ENCODE results near the gene CCDC68.
"Not testable (repeated sequence)": the region's sequence is repeated elsewhere in the genome, so short reads cannot be mapped to it uniquely, and the experiment has no call there.

Gene CCDC68, protein sequence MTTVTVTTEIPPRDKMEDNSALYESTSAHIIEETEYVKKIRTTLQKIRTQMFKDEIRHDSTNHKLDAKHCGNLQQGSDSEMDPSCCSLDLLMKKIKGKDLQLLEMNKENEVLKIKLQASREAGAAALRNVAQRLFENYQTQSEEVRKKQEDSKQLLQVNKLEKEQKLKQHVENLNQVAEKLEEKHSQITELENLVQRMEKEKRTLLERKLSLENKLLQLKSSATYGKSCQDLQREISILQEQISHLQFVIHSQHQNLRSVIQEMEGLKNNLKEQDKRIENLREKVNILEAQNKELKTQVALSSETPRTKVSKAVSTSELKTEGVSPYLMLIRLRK

DNA sequence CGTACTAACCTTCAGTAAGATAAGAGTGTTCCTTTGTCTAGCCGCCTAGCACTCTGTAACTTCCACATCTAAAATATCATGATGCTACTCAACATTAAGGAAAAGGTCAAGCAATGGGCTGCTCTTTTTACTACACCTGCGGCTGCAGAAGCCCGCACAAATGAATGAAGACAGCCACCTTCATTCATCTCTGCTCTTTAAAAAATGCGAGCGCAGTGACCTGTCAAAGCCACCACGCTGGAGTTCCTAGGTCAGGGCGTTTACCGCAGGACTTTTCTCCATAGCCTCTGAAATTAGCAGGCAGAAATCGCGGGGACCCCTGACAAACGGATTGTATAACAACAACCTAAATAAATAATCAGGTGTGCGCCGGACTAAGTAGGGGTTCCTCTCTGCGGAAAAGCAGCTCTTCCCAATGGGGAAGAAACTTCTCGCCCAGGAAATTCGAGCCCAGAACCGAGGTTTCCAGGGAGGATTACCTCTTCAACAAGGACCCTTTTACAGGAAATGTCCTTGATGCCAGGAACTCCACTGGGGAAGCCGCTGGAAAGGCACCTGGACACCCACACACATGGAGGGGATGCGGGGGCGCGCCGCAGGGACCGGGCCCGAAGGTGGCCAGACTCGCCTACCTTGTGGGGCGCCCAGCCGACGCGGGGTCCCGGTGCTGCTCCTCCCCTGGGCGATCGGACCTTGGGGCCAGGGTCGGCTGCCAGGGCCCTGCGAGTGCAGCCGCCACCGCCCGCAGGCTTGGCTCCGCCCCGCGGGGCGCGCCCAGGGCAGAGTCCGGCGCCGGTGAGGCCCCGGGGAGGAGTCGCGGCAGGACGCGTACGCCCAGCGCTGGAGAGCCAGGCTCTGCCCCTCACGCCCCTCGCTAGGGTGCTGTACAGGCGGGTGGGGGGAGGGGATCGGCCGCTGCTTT, at the start of gene CCDC68:
Gene CCDC68, minus strand, starts transcription at position 758 of the 922 bp plus-strand sequence. CDS start 16,670 bp downstream, outside the sequence.
- DNase-seq (ENCODE audit: low read depth), result no peak

DNA sequence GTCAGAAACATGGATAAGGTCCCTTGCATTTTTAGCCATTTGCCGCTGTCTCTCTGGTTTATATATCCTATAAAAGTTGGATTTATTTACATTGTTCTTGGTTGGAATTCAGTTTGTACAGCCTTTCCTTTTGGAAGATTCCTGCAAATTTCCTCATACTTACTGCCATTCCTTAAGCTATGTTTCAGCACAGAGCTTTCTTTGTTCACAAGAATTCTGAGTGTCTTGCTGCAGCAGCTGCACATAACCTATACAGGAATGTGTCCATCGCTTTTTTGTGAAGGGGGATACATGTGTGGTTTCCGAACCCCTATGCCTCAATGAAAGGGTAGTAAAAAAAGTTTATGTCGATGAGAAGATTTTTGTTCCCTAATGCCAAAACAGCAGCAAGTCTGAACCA, 48.3 kb upstream of the CCDC68 start:
- DNase-seq (ENCODE audit: low read depth), result no peak

DNA sequence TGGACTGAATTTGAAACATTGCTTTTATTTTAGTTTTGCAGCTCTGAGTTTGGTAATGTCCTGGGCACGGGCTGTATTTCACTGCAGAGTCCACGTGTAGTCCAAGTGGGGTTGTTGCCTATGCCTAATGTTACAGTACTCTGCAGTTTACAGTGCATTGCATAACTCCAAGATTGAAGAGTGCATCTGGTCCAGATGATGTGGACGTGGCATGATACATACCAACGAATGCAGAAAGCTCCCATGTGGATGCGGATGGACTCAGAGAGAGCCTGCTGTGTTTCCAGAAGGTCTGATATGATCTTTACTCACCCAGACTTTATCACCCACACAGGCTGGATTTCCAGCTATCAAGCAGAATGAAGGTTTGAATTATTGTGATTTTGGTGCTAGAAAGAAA, 44.4 kb upstream of the CCDC68 start:
- no peak for DNase-seq (ENCODE audit: low read depth)

DNA sequence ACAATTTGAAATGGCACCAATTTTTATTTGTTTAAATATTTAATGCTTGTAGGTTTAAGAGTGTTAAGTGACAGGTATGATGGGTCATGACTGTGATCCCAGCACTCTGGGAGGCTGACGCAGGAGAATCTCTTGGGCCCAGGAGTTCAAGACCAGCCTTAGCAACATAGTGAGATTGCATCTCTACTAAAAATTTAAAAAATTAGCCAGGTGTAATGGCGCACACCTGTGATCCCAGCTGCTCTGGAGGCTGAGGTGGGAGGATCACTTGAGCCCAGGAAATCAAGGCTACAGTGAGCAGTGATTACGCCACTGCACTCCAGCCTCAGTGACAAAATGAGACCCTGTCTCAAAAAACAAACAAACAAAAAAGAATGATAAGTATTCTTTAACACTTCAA, 43.0 kb upstream of the CCDC68 start:
- no peak for DNase-seq (ENCODE audit: low read depth)

DNA sequence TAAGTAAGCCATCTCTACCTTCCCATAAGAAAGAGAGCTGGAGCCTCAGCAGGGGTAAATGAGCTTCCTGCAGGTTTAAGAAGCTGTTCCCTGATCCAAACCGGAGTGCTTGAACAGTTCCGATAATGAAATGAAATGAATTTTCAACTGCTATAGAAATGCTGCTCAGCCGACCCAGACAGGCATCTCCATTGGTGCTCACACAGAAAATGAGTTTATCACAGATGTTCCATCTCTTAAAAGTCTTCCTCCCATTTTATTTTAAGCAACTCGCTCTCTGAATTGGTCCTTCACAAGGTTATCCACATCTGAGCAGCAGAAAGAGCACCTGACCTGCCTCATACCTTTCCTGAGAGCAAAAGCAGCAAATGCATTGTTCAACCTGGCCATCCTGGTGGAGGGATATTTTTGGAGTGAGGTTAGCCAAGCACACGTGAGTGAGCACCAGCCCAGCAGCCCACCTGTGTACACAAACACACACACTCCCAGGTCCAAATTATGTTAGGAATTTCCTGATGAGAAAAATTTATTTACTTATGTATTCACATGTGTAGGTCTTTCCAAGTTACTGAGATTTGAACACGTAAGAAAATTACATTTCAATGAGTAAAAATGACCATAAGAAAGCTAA, 42.2 kb upstream of the CCDC68 start:
- DNase-seq (ENCODE audit: low read depth), result no peak

DNA sequence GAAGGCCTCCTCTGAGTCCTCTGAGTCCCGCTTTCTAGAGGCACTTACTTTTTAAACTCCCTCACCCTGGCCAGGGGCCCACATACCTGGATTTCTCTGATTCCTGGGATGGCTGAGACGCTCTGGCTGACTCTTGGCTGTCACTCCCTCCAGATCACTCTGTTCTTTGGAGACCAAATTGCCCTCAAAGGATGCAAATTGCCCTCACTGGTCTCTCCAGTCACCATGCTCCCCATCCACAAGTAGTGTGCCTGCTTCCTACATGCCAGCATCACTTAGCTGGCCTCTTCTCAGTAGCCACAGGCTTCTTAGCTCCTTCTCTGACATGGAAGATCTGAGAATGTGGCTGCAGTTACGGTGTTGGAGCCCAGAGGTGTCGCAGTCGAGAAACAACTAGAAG, 41.3 kb upstream of the CCDC68 start:
- DNase-seq (ENCODE audit: low read depth), result no peak

DNA sequence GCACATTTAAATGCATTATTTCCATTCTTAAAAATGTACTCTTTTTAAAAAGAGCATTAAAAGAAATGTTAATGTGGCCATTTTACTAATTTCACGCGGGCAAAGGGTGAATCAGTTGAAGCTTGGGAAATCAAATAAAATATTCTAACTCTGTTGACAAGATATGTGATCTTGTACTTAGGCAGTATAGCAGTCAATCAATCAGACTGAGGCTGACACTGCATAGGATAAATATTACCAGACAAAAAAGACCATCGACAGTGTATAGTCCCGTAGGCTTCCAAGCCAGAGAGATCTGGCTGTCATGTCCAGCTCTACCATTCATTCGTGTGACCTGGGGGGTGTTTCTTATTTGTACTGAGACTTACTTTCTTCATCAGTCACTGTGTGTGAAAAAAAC, 39.8 kb upstream of the CCDC68 start:
- no peak for DNase-seq (ENCODE audit: low read depth)

DNA sequence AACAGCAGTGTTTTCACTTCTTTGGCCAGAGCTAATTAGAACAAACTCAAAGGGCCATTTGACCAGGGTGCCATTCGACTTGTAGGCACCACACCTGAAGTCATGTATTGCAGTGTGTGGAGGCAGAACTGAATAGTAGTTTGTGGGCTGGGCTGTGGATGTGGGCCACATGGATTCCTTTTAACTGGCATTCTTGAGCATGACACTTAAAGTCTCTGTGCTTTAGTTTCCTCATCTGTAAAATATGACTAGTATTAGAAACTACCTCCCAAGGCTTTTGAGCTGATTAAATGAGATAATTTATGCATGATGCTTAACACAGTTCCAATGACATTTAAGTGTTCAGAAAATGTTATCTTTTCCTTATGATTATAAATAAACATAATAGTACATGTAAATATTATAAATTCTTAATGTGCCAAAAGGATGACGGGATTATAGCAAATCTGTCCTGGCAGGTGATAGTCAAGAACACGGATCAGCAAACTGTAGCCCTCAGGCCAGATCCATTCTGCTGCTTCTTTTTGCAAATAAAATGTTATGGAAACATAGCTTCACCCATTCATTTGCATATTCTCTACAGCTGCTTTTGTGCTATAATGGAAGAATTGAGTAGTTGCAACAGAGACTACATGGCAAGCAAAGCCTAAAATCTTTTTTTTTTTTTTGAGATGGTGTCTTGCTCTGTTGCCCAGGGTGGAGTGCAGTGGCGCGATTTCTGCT, 36.3 kb upstream of the CCDC68 start:
- no peak for DNase-seq (ENCODE audit: low read depth)

DNA sequence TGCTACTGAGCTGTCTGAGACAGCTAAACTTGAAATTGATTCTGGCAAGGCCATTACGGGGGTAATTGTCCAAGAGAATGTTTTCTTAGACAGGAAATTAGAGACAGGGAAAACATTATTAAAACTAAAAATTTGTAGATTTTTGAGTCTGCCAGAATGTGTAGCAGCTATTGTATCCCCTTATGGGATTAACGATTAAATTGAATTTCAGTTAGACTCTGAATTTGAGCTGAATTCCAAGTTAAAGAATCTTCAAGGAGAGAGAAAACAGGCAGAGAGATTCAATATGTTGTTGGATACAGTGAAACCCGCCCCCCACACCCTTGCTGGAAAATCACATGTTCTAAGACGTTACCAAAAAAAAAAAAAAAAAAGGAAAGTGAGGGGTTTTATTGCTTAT, 32.7 kb upstream of the CCDC68 start:
- no peak for DNase-seq (ENCODE audit: low read depth)

DNA sequence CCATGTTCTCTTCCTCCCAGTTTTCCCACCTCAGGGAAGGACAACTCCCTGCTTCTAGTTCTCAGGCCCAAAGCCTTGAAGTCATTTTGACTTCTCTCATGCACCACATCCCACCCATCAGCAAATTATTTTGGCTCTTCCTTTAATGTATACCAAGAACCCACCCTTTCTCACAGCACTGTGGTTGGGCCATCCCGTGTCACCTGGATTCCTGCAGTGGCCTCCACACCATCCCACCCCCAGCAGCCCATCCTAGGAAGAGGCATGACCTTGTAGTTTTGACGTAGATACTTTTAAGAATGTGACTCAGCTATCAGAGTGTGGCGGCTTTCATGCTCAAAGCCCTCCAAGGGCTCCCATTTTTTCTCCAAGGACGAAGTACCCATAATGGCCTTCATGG, 25.6 kb upstream of the CCDC68 start:
- DNase-seq (ENCODE audit: low read depth), result no peak

DNA sequence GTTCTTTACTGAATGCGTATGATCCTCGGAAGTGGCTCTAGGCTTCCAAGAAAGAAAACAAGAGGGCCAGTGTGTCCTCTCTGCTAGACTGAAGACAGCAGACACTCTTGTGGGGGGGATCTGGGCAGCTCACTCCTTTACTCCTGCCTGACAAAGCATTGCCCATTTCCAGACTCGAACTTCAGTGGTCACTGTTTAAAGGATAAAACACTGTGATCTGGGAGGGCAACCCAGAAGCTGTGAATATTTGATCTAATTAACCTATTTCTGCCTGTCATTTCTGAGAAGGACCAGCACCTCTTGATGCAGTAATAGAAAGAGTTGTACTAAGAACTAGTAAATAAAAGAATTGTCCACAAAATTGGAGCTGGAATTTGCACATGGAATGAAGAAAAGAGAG, 24.5 kb upstream of the CCDC68 start:
- DNase-seq (ENCODE audit: low read depth), result no peak

DNA sequence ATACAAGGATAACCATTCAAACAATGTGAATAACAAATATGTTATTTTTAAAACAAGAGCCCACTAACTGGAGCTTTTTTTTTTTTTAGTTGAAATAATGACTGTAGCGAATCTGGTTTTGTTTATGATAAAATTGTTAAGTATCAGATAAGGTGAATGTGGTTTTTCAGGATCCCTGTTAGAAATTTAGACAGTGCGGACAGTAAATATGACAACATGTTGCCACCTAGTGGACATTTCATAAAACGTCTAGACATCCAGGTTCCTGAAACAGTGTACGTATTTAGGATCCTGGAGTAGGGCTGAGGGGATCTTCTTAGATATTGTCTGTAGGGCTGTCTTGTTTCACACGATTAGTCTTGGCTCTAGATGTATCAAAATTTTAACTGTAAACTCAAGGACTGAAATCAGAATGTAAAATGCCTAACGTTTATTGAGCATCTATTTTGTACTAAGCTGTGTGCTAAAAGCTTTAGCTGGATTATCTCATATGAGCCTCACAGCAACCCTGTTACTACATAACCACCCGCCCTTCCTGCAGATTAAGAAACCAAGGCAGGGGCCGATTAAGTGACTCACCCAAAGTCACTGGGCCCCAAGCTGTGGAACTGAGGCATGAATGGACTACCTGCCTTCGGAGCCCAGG, 23.9 kb upstream of the CCDC68 start:
- DNase-seq (ENCODE audit: low read depth), result no peak

DNA sequence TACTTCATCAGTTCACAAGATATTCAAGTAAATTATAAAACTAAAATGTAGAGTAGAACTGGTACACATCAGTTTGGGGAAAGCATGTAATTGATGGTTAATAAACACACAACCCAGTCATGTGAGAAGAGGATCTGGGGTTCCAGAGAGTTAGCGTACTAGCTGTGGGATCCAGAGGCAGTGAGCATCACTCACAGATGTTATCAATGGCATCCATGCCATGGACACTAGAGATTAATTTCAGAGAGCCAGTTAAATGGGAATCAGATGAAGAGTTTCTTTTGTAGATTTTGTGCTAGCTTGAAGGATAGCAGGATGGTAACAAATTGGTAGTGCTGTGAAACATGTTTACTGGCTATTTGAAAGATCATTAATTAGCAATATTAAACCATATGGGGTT, 21.8 kb upstream of the CCDC68 start:
- no peak for DNase-seq (ENCODE audit: low read depth)

DNA sequence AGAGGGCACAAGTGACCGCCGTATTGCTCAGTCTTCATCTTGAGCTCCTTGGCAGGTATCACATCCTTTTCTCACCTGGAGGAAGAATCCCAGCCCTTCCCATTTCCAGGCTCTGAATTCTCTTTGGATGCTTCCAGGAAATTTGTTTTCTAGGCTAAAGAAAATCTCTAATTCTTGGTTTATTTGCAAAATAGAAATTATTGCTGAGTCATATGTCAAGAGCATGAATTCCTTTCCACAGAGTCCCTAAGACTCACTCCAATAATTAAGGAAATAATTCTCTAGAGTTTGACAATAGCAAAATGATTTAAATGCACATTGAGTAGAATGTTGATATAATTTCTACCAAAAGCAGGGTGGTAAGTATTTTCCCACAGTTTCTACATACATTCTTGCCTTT, 16.3 kb upstream of the CCDC68 start:
- no peak for DNase-seq (ENCODE audit: low read depth)

DNA sequence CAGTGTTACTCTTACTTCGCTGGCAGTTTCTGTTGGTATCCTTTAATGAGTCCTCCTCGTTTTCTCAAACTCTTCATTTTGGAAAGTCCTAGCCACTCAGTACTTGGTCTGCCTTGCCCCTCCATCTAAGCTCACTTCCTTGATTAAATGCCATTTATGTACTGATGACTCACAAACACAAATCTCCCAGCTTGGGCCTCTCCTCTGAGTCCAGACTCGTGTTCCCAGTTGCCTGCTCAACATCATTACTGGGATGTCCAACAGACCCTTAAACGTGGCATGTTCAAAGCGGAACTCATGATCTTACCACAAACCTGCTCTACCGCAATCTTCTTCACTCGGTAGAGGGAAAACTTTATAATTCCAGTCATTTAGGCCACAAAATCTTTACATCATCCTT, 13.8 kb upstream of the CCDC68 start:
- no peak for DNase-seq (ENCODE audit: low read depth)

DNA sequence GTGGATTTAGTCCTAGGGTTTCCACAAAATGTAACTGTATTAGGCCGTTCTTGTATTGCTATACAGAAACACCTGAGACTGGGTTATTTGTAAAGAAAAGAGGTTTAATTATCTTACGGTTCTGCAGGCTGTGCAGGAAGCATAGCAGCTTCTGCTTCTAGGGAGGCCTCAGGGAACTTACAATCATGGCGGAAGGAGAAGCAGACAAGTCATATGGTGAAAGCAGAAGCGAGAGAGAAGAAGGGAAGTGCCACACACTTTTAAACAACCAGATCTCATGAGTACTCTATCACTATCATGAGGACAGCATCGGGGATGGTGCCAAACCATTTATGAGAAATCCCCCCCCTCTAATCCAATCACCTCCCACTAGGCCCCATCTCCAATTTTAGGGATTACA, 9.5 kb upstream of the CCDC68 start:
- DNase-seq (ENCODE audit: low read depth), result no peak

DNA sequence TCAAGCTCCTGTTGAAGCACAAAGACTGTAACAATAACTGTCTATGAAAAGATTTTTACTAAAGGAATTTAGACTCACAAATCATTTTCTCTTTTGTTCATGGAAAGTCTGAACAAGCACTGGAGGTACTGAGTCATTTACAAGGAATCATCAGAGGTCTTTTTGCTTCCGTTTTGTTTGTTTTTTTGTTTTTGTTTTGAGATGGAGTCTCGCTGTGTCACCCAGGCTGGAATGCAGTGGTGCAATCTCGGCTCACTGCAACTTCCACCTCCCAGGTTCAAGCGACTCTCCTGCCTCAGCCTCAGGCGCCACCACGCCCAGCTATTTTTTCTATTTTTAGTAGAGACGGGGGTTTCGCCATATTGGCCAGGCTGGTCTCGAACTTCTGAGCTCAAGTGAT, 9.0 kb upstream of the CCDC68 start:
- not testable (repeated sequence) for DNase-seq (ENCODE audit: low read depth)

DNA sequence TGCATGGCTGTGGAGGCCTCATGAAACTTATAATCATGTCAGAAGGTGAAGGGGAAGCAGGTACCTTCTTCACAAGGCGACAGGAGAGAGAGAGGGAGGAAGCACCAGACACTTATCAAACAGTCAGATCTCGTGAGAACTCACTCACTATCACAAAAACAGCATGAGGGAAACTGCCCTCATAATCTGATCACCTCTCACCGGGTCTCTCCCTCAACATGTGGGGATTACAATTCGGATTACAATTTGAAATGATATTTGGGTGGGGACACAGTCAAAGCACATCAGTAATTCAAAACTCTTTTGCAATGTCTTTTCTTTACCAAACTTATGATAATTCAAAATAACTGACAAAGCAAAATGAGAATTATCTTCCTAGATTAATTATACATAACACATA, 8.5 kb upstream of the CCDC68 start:
- DNase-seq (ENCODE audit: low read depth), result no peak

DNA sequence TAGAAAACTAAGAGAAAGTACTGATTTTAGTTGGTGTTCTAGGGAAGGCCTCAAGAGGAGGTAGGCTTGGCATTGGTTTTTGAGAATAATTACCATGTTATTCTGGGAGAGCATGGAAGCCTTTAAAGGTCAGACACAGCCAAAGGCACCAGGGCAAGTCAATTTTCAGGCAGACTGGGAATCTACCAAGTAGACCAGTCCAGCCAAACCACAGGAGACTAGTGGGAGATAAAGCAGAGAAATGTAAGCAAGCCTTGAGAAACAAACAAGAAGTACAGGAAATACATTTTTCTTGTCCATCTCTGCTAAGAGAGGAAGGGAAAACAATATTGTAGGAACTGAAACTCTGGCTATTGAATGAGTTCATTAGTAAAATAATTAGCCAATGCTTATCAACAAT, 5.5 kb upstream of the CCDC68 start:
- DNase-seq (ENCODE audit: low read depth), result no peak

DNA sequence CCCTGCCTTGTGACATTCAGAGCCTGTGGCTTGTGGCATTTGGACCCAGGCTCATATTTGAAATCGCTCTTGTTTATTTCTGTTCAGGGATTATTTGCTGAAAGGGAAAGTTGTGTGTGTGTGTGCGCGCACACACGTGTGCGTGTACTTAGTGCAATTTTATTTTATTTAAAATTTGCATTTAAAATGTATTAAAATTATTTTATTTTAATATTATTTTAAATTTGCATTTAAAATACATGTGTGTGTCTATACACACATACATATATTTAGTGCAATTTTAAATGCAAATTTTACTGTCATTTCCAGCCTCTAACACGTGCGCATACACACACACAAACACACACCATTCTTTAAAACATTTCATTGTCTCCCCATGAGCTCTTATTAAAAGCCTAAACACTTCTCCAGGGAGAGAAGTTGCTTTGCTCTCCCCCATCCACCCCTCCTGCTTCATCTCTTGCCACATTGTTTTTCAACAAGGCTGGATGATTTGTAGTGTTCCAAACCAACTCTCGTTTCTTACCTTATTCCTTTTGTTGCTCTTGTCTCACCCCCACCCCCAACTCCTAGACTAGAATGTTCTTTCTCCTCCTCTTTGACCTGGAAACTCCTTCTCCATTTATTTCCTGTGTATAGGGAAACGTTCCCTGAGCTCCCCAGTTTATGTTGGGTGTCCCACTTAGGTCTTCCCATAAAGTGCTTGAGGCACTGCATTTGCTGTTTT, 3.8 kb upstream of the CCDC68 start:
- DNase-seq (ENCODE audit: low read depth), result no peak

DNA sequence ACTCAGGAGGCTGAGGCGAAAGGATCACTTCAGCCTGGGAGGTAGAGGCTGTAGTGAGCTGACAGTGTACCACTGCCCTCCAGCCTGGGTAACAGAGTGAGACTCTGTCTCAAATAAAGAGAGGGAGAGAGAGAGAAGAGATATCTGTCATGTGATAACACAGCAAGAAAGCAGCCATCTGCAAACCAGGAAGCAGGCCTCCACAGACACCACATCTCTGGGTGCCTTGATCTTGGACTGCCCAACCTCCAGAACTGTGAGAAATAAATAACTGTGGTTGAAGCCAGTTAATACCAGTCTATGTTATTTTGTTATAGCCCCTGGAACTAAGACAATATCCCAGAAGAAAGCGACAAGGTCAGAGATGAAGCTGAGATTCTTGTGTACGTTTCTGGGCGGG, 2.6 kb upstream of the CCDC68 start:
- no peak for DNase-seq (ENCODE audit: low read depth)

Data from stimulated activated CD8-positive, alpha-beta memory T cell treated with anti-CD3 and anti-CD28 coated beads, Interleukin-12 subunit alpha, Interleukin-12 subunit beta, amount 100 ng/mL, for 1 hour (primary cell).